Effector memory CD8-positive, alpha-beta T cell (primary cell): ENCODE data around the gene TBC1D22A.

Experiments used
- ATAC-seq: fragments of 150-1000 bp; cut with Tn5 transposase; replicated peaks from 2 replicates; pipeline ENCODE4 v1.10.0; 2021; ENCODE audit warnings: mild to moderate bottlenecking, moderate library complexity
- DNase-seq, 3 experiments: peaks; one replicate each; pipeline ENCODE4 v3.0.0; 2021
- H3K27ac Mint-ChIP-seq, 2 donors: one replicate each; pipeline ENCODE4 v1.8.0; 2022; ENCODE audit warnings: mild to moderate bottlenecking in 2 of 2, mixed read lengths in 2 of 2, moderate library complexity in 2 of 2
- H3K27me3 Mint-ChIP-seq, 2 donors: one replicate each; pipeline ENCODE4 v1.8.0; 2022; ENCODE audit warnings: mixed read lengths in 2 of 2
- H3K36me3 Mint-ChIP-seq: one replicate; pipeline ENCODE4 v1.8.0; 2022; ENCODE audit warnings: mild to moderate bottlenecking, moderate library complexity, mixed read lengths; ENCODE audit not compliant: insufficient read depth
- H3K4me1 Mint-ChIP-seq, 2 donors: one replicate each; pipeline ENCODE4 v1.8.0; 2022; ENCODE audit warnings: low read depth in 2 of 2, mixed read lengths in 2 of 2
- H3K4me3 Mint-ChIP-seq, 2 donors: one replicate each; pipeline ENCODE4 v1.8.0; 2022; ENCODE audit warnings: mild to moderate bottlenecking in 2 of 2, mixed read lengths in 2 of 2, moderate library complexity in 2 of 2
- H3K9me3 Mint-ChIP-seq, 2 donors: one replicate each; pipeline ENCODE4 v1.8.0; 2022; ENCODE audit warnings: mixed read lengths in 2 of 2

The TBC1D22A gene

DNA sequence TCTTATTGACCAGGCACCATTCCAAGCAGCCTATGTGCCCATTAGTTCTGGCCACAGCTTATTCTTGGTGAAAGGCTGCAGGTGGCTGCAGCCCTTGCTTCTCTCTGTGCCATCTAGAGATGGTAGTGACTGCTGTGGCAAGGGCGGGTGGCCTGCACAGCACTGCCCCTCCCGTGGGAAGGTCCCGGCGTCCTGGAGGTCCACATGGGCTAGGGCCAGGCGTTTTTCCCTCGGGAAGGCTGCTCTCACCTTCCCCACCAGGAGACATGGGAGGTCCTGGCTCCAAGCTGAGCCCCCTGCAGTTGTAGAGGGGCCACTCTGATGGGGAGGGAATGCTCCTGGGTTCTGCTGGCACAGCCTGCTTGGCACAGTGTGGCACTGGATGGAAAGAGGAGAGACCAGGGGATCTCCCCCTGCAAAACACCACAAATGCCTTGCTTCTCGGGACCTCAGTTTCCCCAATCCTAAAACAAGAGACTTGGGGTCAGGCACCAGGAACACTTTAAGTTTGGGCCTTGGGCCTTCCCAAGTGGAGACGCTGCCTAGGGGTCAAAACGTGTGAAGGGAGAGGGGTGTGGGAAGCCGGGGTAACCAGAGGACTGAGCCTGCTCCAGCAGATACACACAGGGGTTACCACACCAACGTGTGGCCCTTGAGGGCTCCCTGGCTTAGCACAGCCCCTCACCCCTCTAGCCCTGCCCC, 10.0 kb upstream of the TBC1D22A start:
- DNase-seq: no peak
- H3K27me3 Mint-ChIP-seq: no peaks in the 10 kb centered on the region
- H3K36me3 Mint-ChIP-seq: peaks cover 3% of the 10 kb centered on the region
- peaks cover 28 to 32% of the 10 kb centered on the region in 2 donors for H3K4me1 Mint-ChIP-seq
- peak overlapping the region in 1 of 2 donors; percentile 22 for H3K27ac Mint-ChIP-seq
- no peaks in the 10 kb centered on the region for H3K9me3 Mint-ChIP-seq
- H3K4me3 Mint-ChIP-seq: no peak overlapping the region
- ATAC-seq: no peak

DNA sequence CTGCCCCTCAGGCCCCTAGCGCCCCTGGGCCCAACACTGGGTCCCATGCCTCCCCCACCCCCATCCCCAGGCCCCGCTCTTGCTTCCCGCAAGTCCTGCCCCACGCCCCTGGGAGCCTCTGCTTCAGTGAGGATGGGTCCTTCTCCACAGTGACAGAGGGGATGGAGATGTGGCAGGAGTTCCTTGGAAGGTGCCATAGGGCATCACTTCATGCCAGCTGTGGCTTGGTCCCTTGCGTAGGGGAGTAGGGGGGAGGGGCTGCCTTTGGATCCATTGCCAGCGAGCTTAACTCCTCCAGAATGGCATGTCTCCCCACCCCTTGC, 9.5 kb upstream of the TBC1D22A start:
- Mint-ChIP-seq H3K4me1 (peaks cover 28 to 32% of the 10 kb centered on the region in 2 donors), H3K36me3 (peaks cover 3% of the 10 kb centered on the region), H3K9me3 (no peaks in the 10 kb centered on the region), H3K4me3 (no peak overlapping the region), H3K27me3 (no peaks in the 10 kb centered on the region), H3K27ac (no peak overlapping the region)
- no peak for DNase-seq
- no peak for ATAC-seq

DNA sequence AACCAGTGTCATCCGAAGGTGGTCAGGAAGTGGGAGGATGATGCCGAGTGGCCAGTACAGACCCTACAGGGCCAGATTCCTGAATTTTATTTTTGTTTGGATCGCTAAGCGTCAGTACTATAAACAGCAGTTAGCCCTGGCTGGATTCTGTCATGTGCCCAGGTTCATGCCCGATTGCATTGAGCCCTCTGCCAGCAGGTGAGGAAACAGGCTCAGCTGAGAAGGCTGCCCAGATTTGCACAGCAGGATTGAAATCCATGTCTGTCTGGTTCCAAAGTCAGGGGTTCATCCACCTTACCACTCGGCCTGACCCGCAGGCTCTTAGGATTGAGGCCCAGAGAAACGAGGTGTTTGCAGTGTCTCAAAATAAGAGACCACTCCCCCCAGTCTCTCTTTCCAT, 9.1 kb upstream of the TBC1D22A start:
- Mint-ChIP-seq H3K4me1 (peaks cover 28 to 32% of the 10 kb centered on the region in 2 donors), H3K27me3 (no peaks in the 10 kb centered on the region), H3K36me3 (peaks cover 3% of the 10 kb centered on the region), H3K27ac (peak overlapping the region in 1 of 2 donors; percentile 77), H3K9me3 (no peaks in the 10 kb centered on the region), H3K4me3 (no peak overlapping the region)
- no peak for ATAC-seq
- DNase-seq: no peak

DNA sequence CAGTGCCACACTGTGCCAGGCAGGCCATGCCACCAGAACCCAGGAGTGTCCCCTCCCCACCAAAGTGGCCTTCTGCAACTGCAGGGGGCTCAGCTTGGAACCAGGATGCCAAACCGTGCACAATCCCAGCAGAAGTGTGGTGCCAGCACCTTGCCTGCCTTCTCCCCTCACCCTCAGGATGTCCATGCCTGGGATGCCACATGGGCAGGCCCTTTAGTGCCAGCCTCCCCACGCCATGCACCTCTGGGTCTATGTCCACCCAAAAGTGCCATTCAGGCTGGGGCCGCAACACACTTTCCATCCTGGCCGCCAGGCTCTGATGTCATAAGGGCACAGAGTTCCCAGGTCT, 8.7 kb upstream of the TBC1D22A start:
- Mint-ChIP-seq H3K36me3 (peaks cover 3% of the 10 kb centered on the region), H3K27ac (peak overlapping the region in 1 of 2 donors; percentile 77), H3K4me3 (no peak overlapping the region), H3K9me3 (no peaks in the 10 kb centered on the region), H3K27me3 (no peaks in the 10 kb centered on the region), H3K4me1 (peaks cover 30 to 34% of the 10 kb centered on the region in 2 donors)
- ATAC-seq (no peak), DNase-seq (no peak)

DNA sequence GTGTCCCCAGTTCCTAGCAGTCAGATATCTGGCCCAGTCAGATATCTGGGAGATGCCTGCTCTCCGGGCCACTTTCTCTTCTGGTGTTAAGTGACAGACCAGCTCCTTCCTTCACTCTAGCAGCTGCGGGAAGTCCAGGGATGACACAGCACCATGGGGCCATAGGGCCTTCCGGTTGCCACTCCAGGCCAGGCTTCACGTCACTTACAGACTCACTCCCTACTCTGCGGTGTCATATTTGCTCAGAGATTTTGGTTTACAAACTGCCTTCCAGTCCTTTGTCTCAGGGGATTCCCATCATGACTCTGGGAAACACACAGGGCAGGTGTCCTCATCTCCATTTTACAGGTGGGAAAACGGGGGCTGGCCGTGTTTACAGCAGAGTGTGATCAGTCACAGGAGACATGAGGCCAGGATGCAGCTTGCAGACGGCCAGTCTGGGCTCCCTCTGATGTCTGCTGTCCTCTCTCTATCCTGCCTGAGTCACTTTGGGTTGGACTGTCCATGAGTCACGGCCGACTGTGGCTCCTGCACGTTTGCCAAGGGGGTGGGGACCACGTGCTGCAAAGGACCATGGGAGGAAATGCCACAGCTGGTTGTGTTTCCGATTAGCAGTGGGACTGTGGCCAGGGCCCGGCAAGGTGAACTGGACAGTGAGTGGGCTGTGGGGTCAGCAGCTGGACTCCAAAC, 8.2 kb upstream of the TBC1D22A start:
- H3K9me3 Mint-ChIP-seq: no peaks in the 10 kb centered on the region
- H3K4me3 Mint-ChIP-seq: peak overlapping the region in 1 of 2 donors; percentile 17
- ATAC-seq (peak; percentile 65), DNase-seq (no peak)
- H3K27ac Mint-ChIP-seq: peak overlapping the region in 1 of 2 donors; percentile 77
- no peaks in the 10 kb centered on the region for H3K27me3 Mint-ChIP-seq
- peaks cover 3% of the 10 kb centered on the region for H3K36me3 Mint-ChIP-seq
- peaks cover 28 to 31% of the 10 kb centered on the region in 2 donors for H3K4me1 Mint-ChIP-seq

DNA sequence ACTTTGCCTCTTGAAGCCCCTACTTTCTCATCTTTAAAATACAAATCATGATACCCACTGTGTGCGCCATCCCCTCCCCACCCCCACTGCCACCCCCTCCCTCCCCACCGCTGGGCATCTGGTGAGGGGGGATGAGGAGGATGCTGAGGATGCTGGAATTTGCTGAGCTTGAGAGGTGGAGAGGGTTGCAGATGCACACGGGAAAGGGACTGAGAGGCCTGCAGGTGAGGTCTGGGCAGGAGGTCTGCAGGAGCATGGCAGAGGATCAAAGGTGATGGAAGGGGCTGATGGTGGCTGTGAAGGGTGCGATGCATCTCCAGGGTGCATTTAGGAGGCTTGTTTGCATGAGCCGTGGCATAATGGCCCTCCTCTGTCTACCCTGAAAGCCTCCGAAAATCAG, 7.6 kb upstream of the TBC1D22A start:
- Mint-ChIP-seq H3K36me3 (peaks cover 1% of the 10 kb centered on the region), H3K4me3 (no peak overlapping the region), H3K27ac (peak overlapping the region in 1 of 2 donors; percentile 77), H3K9me3 (no peaks in the 10 kb centered on the region), H3K27me3 (no peaks in the 10 kb centered on the region), H3K4me1 (peaks cover 22 to 25% of the 10 kb centered on the region in 2 donors)
- ATAC-seq (no peak), DNase-seq (no peak)

DNA sequence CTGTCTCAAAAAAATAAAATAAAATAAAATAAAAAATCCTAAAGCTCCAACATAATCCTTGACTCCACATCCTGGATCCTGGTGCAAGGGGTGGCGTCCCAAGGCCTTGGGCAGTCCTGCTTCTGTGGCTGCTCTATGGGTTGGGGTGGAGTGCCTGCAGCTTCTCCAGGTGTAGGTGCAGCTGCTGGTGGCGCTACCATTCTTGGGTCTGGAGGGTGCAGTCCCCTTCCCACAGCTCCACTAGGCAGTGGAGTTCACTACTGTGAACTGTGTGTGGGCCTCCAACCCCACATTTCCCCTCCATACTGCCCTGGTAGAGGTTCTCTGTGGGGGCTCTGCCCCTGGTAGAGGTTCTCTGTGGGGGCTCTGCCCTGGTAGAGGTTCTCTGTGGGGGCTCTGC, 6.9 kb upstream of the TBC1D22A start:
- no peak overlapping the region for H3K27ac Mint-ChIP-seq
- no peaks in the 10 kb centered on the region for H3K9me3 Mint-ChIP-seq
- no peaks in the 10 kb centered on the region for H3K36me3 Mint-ChIP-seq
- H3K4me3 Mint-ChIP-seq: no peak overlapping the region
- H3K27me3 Mint-ChIP-seq: no peaks in the 10 kb centered on the region
- ATAC-seq (no peak), DNase-seq (no peak)
- H3K4me1 Mint-ChIP-seq: peaks cover 15 to 18% of the 10 kb centered on the region in 2 donors

DNA sequence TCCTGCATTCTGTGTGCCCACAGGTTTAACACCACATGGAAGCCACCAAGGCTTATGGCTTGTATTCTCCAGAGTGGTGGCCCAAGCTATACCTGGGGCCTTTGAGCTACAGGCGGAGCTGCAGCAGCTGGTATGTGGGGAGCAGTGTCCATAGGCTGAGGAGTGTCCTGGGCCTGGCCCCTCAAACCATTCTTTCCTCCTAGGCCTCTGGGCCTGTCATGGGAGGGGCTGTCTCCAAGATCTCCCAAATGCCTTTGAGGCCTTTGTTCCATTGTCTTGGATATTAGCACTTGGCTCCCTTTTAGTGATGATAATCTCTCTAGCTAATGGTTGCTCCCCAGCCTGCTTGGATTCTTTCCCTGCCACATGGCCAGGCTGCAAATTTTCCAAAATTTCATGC, 6.4 kb upstream of the TBC1D22A start:
- no peak for ATAC-seq
- peaks cover 12 to 17% of the 10 kb centered on the region in 2 donors for H3K4me1 Mint-ChIP-seq
- no peak overlapping the region for H3K4me3 Mint-ChIP-seq
- H3K27me3 Mint-ChIP-seq: no peaks in the 10 kb centered on the region
- no peak overlapping the region for H3K27ac Mint-ChIP-seq
- H3K36me3 Mint-ChIP-seq: peaks cover under 1% of the 10 kb centered on the region
- no peaks in the 10 kb centered on the region for H3K9me3 Mint-ChIP-seq
- no peak for DNase-seq

DNA sequence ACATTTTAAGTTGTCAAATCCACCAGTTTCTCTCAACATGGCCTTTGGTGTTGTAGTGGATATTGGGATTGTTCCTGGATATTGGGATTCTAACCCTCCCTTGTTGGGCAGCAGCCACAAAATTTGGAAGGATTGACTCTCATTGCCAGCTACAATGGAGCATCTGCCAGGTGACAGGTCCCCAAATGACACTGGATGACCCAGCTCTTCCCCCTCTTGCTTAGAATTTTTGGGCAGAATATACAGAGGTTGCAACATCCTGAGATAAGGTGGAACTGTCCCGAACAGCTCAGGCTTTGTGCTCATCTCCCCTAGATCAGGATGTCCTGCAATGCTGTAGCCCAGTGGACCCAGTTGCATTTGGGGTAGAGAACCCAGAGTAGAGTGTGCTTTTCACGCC, 5.3 kb upstream of the TBC1D22A start:
- Mint-ChIP-seq H3K4me3 (no peak overlapping the region), H3K4me1 (peaks cover 17 to 21% of the 10 kb centered on the region in 2 donors), H3K9me3 (no peaks in the 10 kb centered on the region), H3K27me3 (no peaks in the 10 kb centered on the region), H3K36me3 (peaks cover 10% of the 10 kb centered on the region), H3K27ac (peak overlapping the region in 1 of 2 donors; percentile 41)
- ATAC-seq (no peak), DNase-seq (no peak)

DNA sequence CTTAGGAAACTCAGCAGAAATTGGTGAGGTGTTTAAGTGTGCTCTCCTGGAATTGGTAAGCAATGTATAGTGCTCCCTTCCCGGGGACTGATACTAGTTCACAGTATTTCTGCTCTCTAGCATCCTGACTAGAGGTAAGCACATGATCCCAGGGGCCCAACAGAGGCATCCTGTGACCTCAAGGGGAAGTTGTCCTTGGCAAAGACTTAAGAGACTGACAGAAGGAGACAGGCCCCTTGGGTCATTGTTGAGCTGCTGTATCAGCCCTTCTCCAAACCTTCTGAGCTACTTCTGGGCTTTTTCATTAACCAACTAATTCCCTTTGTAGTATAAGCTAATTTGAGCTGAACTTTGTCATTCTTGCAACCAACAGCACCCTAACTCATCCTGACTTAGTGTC, 4.3 kb upstream of the TBC1D22A start:
- Mint-ChIP-seq H3K4me3 (no peak overlapping the region), H3K4me1 (peaks cover 26 to 29% of the 10 kb centered on the region in 2 donors), H3K27ac (peak overlapping the region in 1 of 2 donors; percentile 22), H3K27me3 (no peaks in the 10 kb centered on the region), H3K9me3 (no peaks in the 10 kb centered on the region), H3K36me3 (peaks cover 20% of the 10 kb centered on the region)
- ATAC-seq (no peak), DNase-seq (no peak)

DNA sequence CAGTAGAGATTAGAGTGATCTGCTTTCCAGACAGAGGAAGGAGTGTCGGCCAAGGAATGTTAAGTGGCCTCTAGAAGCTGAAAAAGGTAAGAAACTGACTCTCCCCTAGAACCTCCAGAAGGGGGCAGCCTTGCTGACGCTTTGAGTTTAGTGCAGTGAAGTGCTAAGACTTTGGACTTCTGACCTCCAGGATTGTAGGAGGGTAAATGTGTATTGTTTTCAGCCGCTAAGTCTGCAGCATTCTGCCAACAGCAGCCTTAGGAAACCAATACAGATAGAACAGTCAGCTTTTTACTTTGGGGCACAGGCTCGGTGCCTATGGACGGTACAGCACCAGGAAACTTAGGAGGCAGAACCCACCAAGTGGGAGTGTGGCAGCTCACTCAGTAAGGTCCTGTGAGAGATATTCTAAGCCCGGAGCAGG, 3.6 kb upstream of the TBC1D22A start:
- DNase-seq: peak; percentile 40 to 51 (median 41)
- Mint-ChIP-seq H3K27ac (peak overlapping the region in 1 of 2 donors; percentile 22), H3K27me3 (no peaks in the 10 kb centered on the region)

DNA sequence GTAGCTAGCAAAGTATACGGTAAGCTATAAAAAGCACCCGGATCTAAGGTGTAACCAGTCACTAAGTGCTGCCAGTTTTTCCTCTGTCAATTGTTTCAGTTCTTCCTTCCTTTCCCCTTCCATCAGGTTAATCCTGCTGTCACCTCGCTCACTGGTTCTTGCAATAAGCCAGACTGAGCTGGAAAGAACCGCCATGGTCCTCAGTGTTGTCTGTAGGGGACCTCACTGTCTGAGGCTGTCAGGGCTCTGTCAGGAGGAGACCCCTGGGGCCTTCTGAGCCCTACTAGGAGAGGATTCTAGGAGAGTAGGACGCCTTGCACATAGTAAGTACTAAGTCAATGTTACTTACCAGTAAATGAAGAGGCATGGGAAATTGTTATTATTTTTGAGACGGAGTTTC, 1.4 kb upstream of the TBC1D22A start:
- peaks cover 29% of the 10 kb centered on the region for H3K36me3 Mint-ChIP-seq
- peak overlapping the region; percentile 100 for H3K27ac Mint-ChIP-seq
- H3K27me3 Mint-ChIP-seq: no peaks in the 10 kb centered on the region
- no peaks in the 10 kb centered on the region for H3K9me3 Mint-ChIP-seq
- DNase-seq (no peak), ATAC-seq (no peak)
- peak overlapping the region; percentile 98 to 99 for H3K4me3 Mint-ChIP-seq
- peaks cover 41 to 49% of the 10 kb centered on the region in 2 donors for H3K4me1 Mint-ChIP-seq

More for the DNA sequence above, 3.6 kb upstream of the TBC1D22A start:
- Mint-ChIP-seq H3K4me1 (peaks cover 33 to 34% of the 10 kb centered on the region in 2 donors), H3K4me3 (no peak overlapping the region), H3K36me3 (peaks cover 23% of the 10 kb centered on the region), H3K9me3 (no peaks in the 10 kb centered on the region)
- no peak for ATAC-seq

DNA sequence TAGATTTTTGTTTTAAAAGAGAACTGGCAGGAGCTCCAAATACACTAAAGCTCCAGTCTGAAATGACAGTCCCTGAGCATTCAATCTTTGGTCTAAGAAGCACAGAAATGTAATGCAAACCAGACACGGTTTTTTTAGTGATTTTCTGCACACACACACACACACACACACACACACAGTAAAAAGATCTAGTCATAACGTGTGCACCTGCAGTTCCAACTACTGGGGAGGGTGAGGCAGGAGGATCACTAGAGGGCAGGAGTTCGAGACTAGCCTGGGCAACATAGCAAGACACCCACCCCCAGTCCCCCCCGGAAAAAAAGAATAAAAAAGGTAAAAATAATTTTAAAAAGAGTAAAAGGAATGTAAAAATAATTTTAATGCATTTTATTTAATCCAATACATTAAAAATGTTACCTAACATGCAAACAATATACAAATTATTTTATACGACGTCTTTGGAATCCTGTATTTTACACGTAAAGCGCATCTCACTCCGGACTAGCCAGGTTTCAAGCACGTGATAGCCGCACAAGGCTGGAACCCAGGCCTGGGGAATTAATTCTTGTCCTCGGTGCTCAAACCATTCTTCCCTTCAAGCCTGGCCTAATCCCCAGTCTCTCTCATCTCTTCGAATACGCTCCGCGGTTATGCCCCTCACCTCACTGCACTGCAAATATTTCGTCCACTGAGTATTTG, 762 bp upstream of the TBC1D22A start:
- no peaks in the 10 kb centered on the region for H3K9me3 Mint-ChIP-seq
- no peak for DNase-seq
- H3K27me3 Mint-ChIP-seq: no peaks in the 10 kb centered on the region
- peak; percentile 0 for ATAC-seq
- peak overlapping the region; percentile 100 for H3K27ac Mint-ChIP-seq
- H3K4me1 Mint-ChIP-seq: peaks cover 41 to 48% of the 10 kb centered on the region in 2 donors
- H3K36me3 Mint-ChIP-seq: peaks cover 29% of the 10 kb centered on the region
- peak overlapping the region; percentile 98 to 99 for H3K4me3 Mint-ChIP-seq
